Suprapubic skin (tissue), 4 donors: ENCODE results near the gene EME2. TPM values are rescaled to one million over a fixed set of nuclear protein-coding genes. Genes with fewer than 3 reads are reported as not detected.

Experiments used
- DNase-seq, 2 donors: peaks; one replicate each; pipeline ENCODE4 v3.0.0-alpha.2; 2019; ENCODE audit warnings: low spot score in 2 of 2
- H3K27ac ChIP-seq: fragments of 200-600 bp; sonication (generic); one replicate; pipeline ENCODE4 v1.5.1; 2019
- H3K27me3 ChIP-seq: fragments of 200-600 bp; sonication (generic); one replicate; pipeline ENCODE4 v1.5.1; 2019
- H3K36me3 ChIP-seq: fragments of 200-600 bp; sonication (generic); one replicate; pipeline ENCODE4 v1.5.1; 2019
- H3K4me1 ChIP-seq: fragments of 200-600 bp; sonication (generic); one replicate; pipeline ENCODE4 v1.5.1; 2019
- H3K4me3 ChIP-seq: fragments of 200-600 bp; sonication (generic); one replicate; pipeline ENCODE4 v1.5.1; 2019; ENCODE audit warnings: mild to moderate bottlenecking
- H3K9me3 ChIP-seq: fragments of 200-600 bp; sonication (generic); one replicate; pipeline ENCODE4 v1.5.1; 2019
- CTCF ChIP-seq, 2 donors: fragments of 200-600 bp in 1 of 2; fragments of 450-650 bp in 1 of 2; sonication (generic) in 1 of 2; IDR thresholded peaks; one replicate each; pipeline ENCODE4 v1.5.1; 2016 to 2019; ENCODE audit warnings: antibody characterized with exemption in 2 of 2, mild to moderate bottlenecking in 1 of 2, moderate library complexity in 1 of 2
- EP300 ChIP-seq: sonication (generic); formaldehyde crosslinking; IDR thresholded peaks from one replicate; pipeline ENCODE4 v1.6.1; 2017; ENCODE audit warnings: antibody characterized with exemption
- POLR2A ChIP-seq, 2 donors: fragments of 450-650 bp; IDR thresholded peaks; one replicate each; pipeline ENCODE4 v1.6.1; 2017; ENCODE audit warnings: antibody characterized with exemption in 2 of 2, mild to moderate bottlenecking in 2 of 2, moderate library complexity in 2 of 2
- POLR2AphosphoS5 ChIP-seq, 3 donors: sonication (generic); formaldehyde crosslinking; IDR thresholded peaks; one replicate each; pipeline ENCODE4 v1.6.1; 2017; ENCODE audit warnings: antibody characterized with exemption in 3 of 3
- WGBS: methylation state at CpG from one replicate; pipeline ENCODE4 v1.1.5; 2018; 5-methylcytosine and 5-hydroxymethylcytosine counted together
- total RNA-seq, 4 donors: library from RNA; depleted of rRNA; stranded (reverse); fragments of >200 nt; gene quantifications; one replicate each; pipeline ENCODE4 v1.1.0, GENCODE V29; 2016

Gene EME2
- total RNA-seq, 4 donors from 2014 or later, result 9.8 to 26.3 (median 15.1) TPM

- no peak overlapping the region for H3K4me3 ChIP-seq
- peak in 1 of 2 donors; percentile 69 for DNase-seq
- H3K36me3 ChIP-seq, result peaks cover 36% of the 10 kb centered on the region
- 68% methylated on average over 9 of the region's 9 CpGs for WGBS
- H3K27ac ChIP-seq, result no peak overlapping the region
- peaks cover 29% of the 10 kb centered on the region for H3K4me1 ChIP-seq
- no peaks in the 10 kb centered on the region for H3K9me3 ChIP-seq
- no peaks in the 10 kb centered on the region for H3K27me3 ChIP-seq
- no peak for TF ChIP-seq POLR2A (IDR thresholded peaks at IDR 0.05)
- no peak for TF ChIP-seq EP300
- no peak for TF ChIP-seq CTCF (IDR thresholded peaks at IDR 0.05)
- no peak for TF ChIP-seq POLR2AphosphoS5 (IDR thresholded peaks at IDR 0.05)
Observed at GRCh38 chr16:1823821-1824220, 51.2 kb downstream of the EME2 start.

GRCh38 chr16:1825381-1825863 lies 52.8 kb downstream of the EME2 start:
- WGBS, result 59% methylated on average over 15 of the region's 15 CpGs
- peaks cover 21% of the 10 kb centered on the region for H3K36me3 ChIP-seq
- DNase-seq, result peak in 1 of 2 donors; percentile 49
- TF ChIP-seq POLR2AphosphoS5 (IDR thresholded peaks at IDR 0.05) (no peak), EP300 (no peak), CTCF (IDR thresholded peaks at IDR 0.05) (no peak), POLR2A (IDR thresholded peaks at IDR 0.05) (no peak)
- H3K27me3 ChIP-seq, result no peaks in the 10 kb centered on the region
- H3K4me1 ChIP-seq, result peaks cover 45% of the 10 kb centered on the region
- no peak overlapping the region for H3K27ac ChIP-seq
- H3K9me3 ChIP-seq, result no peaks in the 10 kb centered on the region
- H3K4me3 ChIP-seq, result peak overlapping the region; percentile 93

Other genes starting within 250 kb of the EME2 start
- 10 to 100 TPM in 3 of 4 donors, 1 to 10 TPM in 1; 7.6 to 26.6 (median 18.8) TPM for gene TMEM204, start 239.1 kb upstream of the EME2 start, total RNA-seq
- 10 to 100 TPM; 13.8 to 38.4 (median 17.0) TPM for gene IFT140, start 160.7 kb upstream of the EME2 start, total RNA-seq
- 10 to 100 TPM; 15.7 to 39.3 (median 26.1) TPM for gene CRAMP1, start 160.4 kb upstream of the EME2 start, total RNA-seq
- gene JPT2, start 94.5 kb upstream of the EME2 start, total RNA-seq, result 10 to 100 TPM; 22.6 to 59.2 (median 35.0) TPM
- 100 to 1,000 TPM in 1 of 4 donors, 10 to 100 TPM in 3; 56.0 to 206 (median 82.1) TPM for gene MAPK8IP3, start 66.6 kb upstream of the EME2 start, total RNA-seq
- 100 to 1,000 TPM in 3 of 4 donors, 10 to 100 TPM in 1; 76.9 to 115 (median 103) TPM for gene NME3, start 1.3 kb upstream of the EME2 start, total RNA-seq
- gene MRPS34, start 324 bp downstream of the EME2 start, total RNA-seq, result 10 to 100 TPM; 46.8 to 74.3 (median 64.9) TPM
- 100 to 1,000 TPM; 124 to 205 (median 156) TPM for gene SPSB3, start 9.8 kb downstream of the EME2 start, total RNA-seq
- gene NUBP2, start 10.2 kb downstream of the EME2 start, total RNA-seq, result 100 to 1,000 TPM in 1 of 4 donors, 10 to 100 TPM in 3; 55.4 to 115 (median 90.8) TPM
- 1 to 10 TPM in 2 of 4 donors, under 1 TPM in 2; 0.42 to 2.4 (median 1.1) TPM for gene IGFALS, start 20.9 kb downstream of the EME2 start, total RNA-seq
- 10 to 100 TPM; 49.8 to 66.6 (median 51.9) TPM for gene HAGH, start 54.0 kb downstream of the EME2 start, total RNA-seq
- gene FAHD1, start 54.4 kb downstream of the EME2 start, total RNA-seq, result 10 to 100 TPM; 47.4 to 84.7 (median 49.1) TPM
- gene MEIOB, start 99.4 kb downstream of the EME2 start, total RNA-seq, result under 1 TPM in 2 of 4 donors, not detected in 2; 0.29 to 0.68 TPM
- gene HS3ST6, start 145.6 kb downstream of the EME2 start, total RNA-seq, result 10 to 100 TPM; 28.5 to 76.7 (median 58.5) TPM
- 10 to 100 TPM; 14.9 to 28.6 (median 23.5) TPM for gene MSRB1, start 170.4 kb downstream of the EME2 start, total RNA-seq
- gene RPL3L, start 181.9 kb downstream of the EME2 start, total RNA-seq, result under 1 TPM in 3 of 4 donors, not detected in 1; 0.29 to 0.60 (median 0.42) TPM
- 100 to 1,000 TPM; 157 to 196 (median 174) TPM for gene NDUFB10, start 186.7 kb downstream of the EME2 start, total RNA-seq
- 1,000 to 10,000 TPM; 3,268 to 4,213 (median 3,625) TPM for gene RPS2, start 192.0 kb downstream of the EME2 start, total RNA-seq
- gene RNF151, start 194.0 kb downstream of the EME2 start, total RNA-seq, result not detected
- gene TBL3, start 199.2 kb downstream of the EME2 start, total RNA-seq, result 10 to 100 TPM; 49.2 to 73.5 (median 57.2) TPM
- 1 to 10 TPM in 3 of 4 donors, not detected in 1; 1.1 to 3.1 (median 2.0) TPM for gene NOXO1, start 208.7 kb downstream of the EME2 start, total RNA-seq
- 10 to 100 TPM in 1 of 4 donors, 1 to 10 TPM in 3; 7.0 to 11.2 (median 9.5) TPM for gene GFER, start 211.4 kb downstream of the EME2 start, total RNA-seq
- 1 to 10 TPM in 1 of 4 donors, under 1 TPM in 2, not detected in 1; 0.42 to 1.7 (median 0.60) TPM for gene SYNGR3, start 217.2 kb downstream of the EME2 start, total RNA-seq
- gene ZNF598, start 237.0 kb downstream of the EME2 start, total RNA-seq, result 100 to 1,000 TPM in 1 of 4 donors, 10 to 100 TPM in 3; 69.4 to 103 (median 84.0) TPM
- gene NPW, start 247.0 kb downstream of the EME2 start, total RNA-seq, result 1 to 10 TPM in 2 of 4 donors, under 1 TPM in 1, not detected in 1; 0.65 to 5.6 (median 3.0) TPM